Stomach smooth muscle (tissue), 2 donors: ENCODE measurements around the gene MBTPS1.

ENCODE experiments used
- H3K27ac ChIP-seq: one replicate; pipeline ENCODE4 v1.7.0; 2013; ENCODE audit warnings: mild to moderate bottlenecking, low read length, inconsistent platforms
- H3K27me3 ChIP-seq, 2 donors: one replicate each; pipeline ENCODE4 v1.7.0; 2013; ENCODE audit warnings: low read length in 2 of 2; ENCODE audit not compliant: insufficient read depth in 2 of 2, control insufficient read depth in 1 of 2
- H3K36me3 ChIP-seq, 2 donors: one replicate each; pipeline ENCODE4 v1.7.0; 2013; ENCODE audit warnings: low read length in 2 of 2; ENCODE audit not compliant: control insufficient read depth in 2 of 2, insufficient read depth in 2 of 2
- H3K4me1 ChIP-seq: one replicate; pipeline ENCODE4 v1.7.0; 2013; ENCODE audit warnings: low read length; ENCODE audit not compliant: control insufficient read depth, insufficient read depth
- H3K4me3 ChIP-seq, 2 donors: one replicate each; pipeline ENCODE4 v1.7.0; 2013; ENCODE audit warnings: low read length in 2 of 2
- H3K9ac ChIP-seq, 2 donors: one replicate each; pipeline ENCODE4 v1.7.0; 2013; ENCODE audit warnings: low read length in 2 of 2, mild to moderate bottlenecking in 1 of 2
- H3K9me3 ChIP-seq, 2 donors: one replicate each; pipeline ENCODE4 v1.7.0; 2013; ENCODE audit warnings: low read length in 2 of 2; ENCODE audit not compliant: control insufficient read depth in 2 of 2
- donor health status: healthy.
- donor health status: Pancreatic carcinoma.

MBTPS1 gene

GRCh38 chr16:84052071-84052622 lies 64.6 kb downstream of the MBTPS1 start:
- Histone ChIP-seq H3K27ac (no peak overlapping the region), H3K9ac (no peak overlapping the region), H3K4me3 (no peak overlapping the region), H3K36me3 (peaks cover 31 to 45% of the 10 kb centered on the region in 2 donors), H3K27me3 (no peaks in the 10 kb centered on the region), H3K4me1 (peaks cover 11% of the 10 kb centered on the region), H3K9me3 (no peaks in the 10 kb centered on the region)

GRCh38 chr16:84050316-84050715 lies 66.4 kb downstream of the MBTPS1 start:
- Histone ChIP-seq H3K36me3 (peaks cover 28 to 30% of the 10 kb centered on the region in 2 donors), H3K9ac (no peak overlapping the region), H3K9me3 (no peaks in the 10 kb centered on the region), H3K4me3 (no peak overlapping the region), H3K27me3 (no peaks in the 10 kb centered on the region), H3K4me1 (peaks cover 1% of the 10 kb centered on the region), H3K27ac (no peak overlapping the region)

DNA sequence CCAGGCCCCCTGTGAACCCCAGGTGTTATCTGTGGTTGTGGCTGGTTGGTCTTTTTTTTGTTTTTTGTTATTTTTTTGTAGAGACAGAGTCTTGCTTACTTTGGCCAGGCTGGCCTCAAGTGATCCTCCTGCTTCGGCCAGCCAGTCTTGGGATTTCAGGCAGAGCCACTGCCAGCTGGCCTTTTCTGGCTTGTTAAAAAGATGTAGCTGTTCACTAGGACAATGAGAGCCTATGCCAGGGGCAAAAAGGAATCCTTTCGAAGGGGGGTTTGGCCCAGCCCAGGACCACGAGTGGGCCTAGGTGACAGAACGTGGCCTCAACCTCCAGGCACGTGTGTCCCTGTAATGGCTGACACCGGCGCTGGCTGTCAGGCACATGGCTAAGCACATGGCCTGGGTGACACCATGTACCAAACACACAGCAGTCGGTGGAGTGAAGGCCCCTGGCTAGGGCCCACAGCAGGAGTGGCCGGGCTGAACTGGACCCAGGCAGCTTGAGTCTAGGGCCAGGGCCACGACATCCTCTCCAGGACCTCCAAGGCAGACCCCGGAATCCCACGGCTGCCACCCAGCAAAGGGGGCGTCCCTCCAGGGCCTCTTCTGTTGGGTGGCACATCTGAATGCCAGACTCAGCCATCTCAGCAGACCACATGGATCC lies 67.2 kb downstream of the MBTPS1 start:
- Histone ChIP-seq H3K4me1 (no peaks in the 10 kb centered on the region), H3K9ac (no peak overlapping the region), H3K36me3 (peaks cover 22 to 25% of the 10 kb centered on the region in 2 donors), H3K27ac (no peak overlapping the region), H3K27me3 (no peaks in the 10 kb centered on the region), H3K9me3 (no peaks in the 10 kb centered on the region), H3K4me3 (no peak overlapping the region)

- H3K36me3 ChIP-seq: peaks cover 17 to 21% of the 10 kb centered on the region in 2 donors
- H3K9me3 ChIP-seq: no peaks in the 10 kb centered on the region
- no peak overlapping the region for H3K27ac ChIP-seq
- no peaks in the 10 kb centered on the region for H3K27me3 ChIP-seq
- H3K4me1 ChIP-seq: no peaks in the 10 kb centered on the region
- no peak overlapping the region for H3K9ac ChIP-seq
- no peak overlapping the region for H3K4me3 ChIP-seq
Measured at GRCh38 chr16:84048871-84049270, 67.9 kb downstream of the MBTPS1 start.

DNA sequence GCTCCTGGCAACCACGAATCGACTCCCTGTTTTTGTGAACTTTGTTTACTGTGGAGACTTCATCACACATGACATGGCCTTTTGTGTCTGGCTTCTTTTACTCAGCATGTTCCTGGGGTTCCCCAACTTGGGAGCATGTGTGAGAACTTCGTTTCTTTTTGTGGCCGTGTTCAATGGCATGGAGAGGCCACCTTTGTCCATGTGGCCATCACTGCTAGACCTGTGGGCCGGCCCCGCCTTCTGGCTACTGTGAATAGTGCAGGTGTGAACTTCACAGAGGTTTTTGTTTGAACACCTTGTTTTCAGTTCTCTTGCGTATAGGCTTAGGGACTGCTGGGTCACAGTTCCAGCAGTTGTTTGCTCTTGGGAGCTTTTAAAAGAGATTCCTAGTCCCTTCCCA lies 68.5 kb downstream of the MBTPS1 start:
- H3K9ac ChIP-seq: no peak overlapping the region
- H3K27ac ChIP-seq: no peak overlapping the region
- H3K4me1 ChIP-seq: no peaks in the 10 kb centered on the region
- peaks cover 0 to under 1% of the 10 kb centered on the region in 2 donors for H3K27me3 ChIP-seq
- H3K9me3 ChIP-seq: no peaks in the 10 kb centered on the region
- H3K36me3 ChIP-seq: peaks cover 12 to 16% of the 10 kb centered on the region in 2 donors
- H3K4me3 ChIP-seq: no peak overlapping the region

GRCh38 chr16:84047626-84048025 lies 69.1 kb downstream of the MBTPS1 start:
- H3K4me3 ChIP-seq: no peak overlapping the region

GRCh38 chr16:84047206-84047605 lies 69.5 kb downstream of the MBTPS1 start:
- Histone ChIP-seq H3K27me3 (peaks cover 0 to 7% of the 10 kb centered on the region in 2 donors), H3K9me3 (no peaks in the 10 kb centered on the region), H3K9ac (no peak overlapping the region), H3K4me1 (no peaks in the 10 kb centered on the region), H3K27ac (no peak overlapping the region), H3K36me3 (peaks cover 6 to 7% of the 10 kb centered on the region in 2 donors), H3K4me3 (no peak overlapping the region)

More at GRCh38 chr16:84047626-84048025, 69.1 kb downstream of the MBTPS1 start:
- Histone ChIP-seq H3K9me3 (no peaks in the 10 kb centered on the region), H3K9ac (no peak overlapping the region), H3K4me1 (no peaks in the 10 kb centered on the region), H3K36me3 (peaks cover 7 to 10% of the 10 kb centered on the region in 2 donors), H3K27me3 (peaks cover 0 to 6% of the 10 kb centered on the region in 2 donors), H3K27ac (no peak overlapping the region)

- H3K9me3 ChIP-seq: no peaks in the 10 kb centered on the region
- peaks cover 4 to 6% of the 10 kb centered on the region in 2 donors for H3K36me3 ChIP-seq
- H3K4me1 ChIP-seq: no peaks in the 10 kb centered on the region
- no peak overlapping the region for H3K9ac ChIP-seq
- peaks cover 0 to 7% of the 10 kb centered on the region in 2 donors for H3K27me3 ChIP-seq
- H3K27ac ChIP-seq: no peak overlapping the region
- H3K4me3 ChIP-seq: no peak overlapping the region
Measured at GRCh38 chr16:84045818-84046470, 70.8 kb downstream of the MBTPS1 start.

DNA sequence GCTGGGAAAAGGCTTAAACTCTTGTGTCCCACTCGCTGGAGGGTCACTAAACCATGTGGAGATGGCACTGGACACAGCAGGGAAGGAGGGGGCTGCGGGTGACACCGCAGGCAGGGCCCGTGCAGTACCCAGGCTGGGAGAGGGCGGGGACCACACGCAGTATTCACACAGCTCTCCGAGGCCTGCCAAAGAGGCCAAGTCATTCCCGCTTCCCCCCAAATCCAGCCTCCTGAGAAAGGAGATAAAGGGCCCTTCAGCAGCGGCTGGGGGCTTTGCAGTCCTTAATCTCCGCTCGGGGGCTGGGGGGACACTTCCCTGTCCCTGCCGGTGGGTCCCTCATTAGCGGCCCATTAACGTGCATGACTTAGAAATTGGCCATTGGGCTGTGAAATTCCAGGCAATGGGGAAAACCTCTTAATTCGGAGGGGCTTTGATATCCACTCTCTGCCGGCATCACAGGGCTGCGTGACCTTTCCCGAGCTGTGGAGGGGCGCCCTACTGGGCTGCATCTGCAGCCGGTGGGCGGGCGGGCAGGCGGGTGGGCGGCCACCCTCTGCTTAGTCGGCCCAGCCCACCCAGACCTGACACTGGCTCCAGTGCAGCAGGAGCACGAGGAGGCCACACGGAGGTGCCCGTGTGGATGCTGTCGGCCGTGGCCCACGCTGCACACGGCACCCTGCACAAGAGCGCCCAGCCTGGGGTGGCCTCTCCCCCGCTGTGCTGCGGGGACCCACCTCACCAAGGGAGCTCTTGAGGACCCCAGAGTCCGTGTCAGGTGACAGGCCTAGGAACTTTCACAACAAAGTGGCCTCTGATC lies 71.5 kb downstream of the MBTPS1 start:
- Histone ChIP-seq H3K36me3 (peaks cover 2 to 6% of the 10 kb centered on the region in 2 donors), H3K27ac (no peak overlapping the region), H3K4me1 (no peaks in the 10 kb centered on the region), H3K4me3 (no peak overlapping the region), H3K9me3 (no peaks in the 10 kb centered on the region), H3K27me3 (peaks cover 0 to 7% of the 10 kb centered on the region in 2 donors), H3K9ac (no peak overlapping the region)

GRCh38 chr16:84044118-84044488 lies 72.6 kb downstream of the MBTPS1 start:
- no peak overlapping the region for H3K9ac ChIP-seq
- peaks cover 0 to 7% of the 10 kb centered on the region in 2 donors for H3K27me3 ChIP-seq
- H3K27ac ChIP-seq: no peak overlapping the region
- H3K36me3 ChIP-seq: peaks cover 0 to 3% of the 10 kb centered on the region in 2 donors
- H3K4me1 ChIP-seq: no peaks in the 10 kb centered on the region
- no peaks in the 10 kb centered on the region for H3K9me3 ChIP-seq
- H3K4me3 ChIP-seq: no peak overlapping the region
